Smooth muscle cell (in vitro differentiated cells): ENCODE measurements around the gene ZBTB45. TPM values are rescaled to one million over a fixed set of nuclear protein-coding genes. Genes with fewer than 3 reads are reported as not detected.

Source experiments
- DNase-seq: peaks from one replicate; lab custom pipeline; 2025; ENCODE audit not compliant: unreplicated experiment; lab: John Stamatoyannopoulos, UW
- H2AFZ ChIP-seq: fragments of 200-600 bp; sonication (generic); 2 replicates; pipeline ENCODE4 v1.6.0; 2016; ENCODE audit warnings: antibody characterized with exemption, low read depth, mild to moderate bottlenecking
- H3F3A ChIP-seq: fragments of 200-600 bp; sonication (generic); 2 replicates; pipeline ENCODE4 v1.6.0; 2017; ENCODE audit warnings: antibody characterized with exemption, low read depth
- H3K27ac ChIP-seq: fragments of 200-600 bp; sonication (generic); 2 replicates; pipeline ENCODE4 v1.5.1; 2016; ENCODE audit warnings: low read depth, mild to moderate bottlenecking
- H3K27me3 ChIP-seq: fragments of 200-600 bp; sonication (generic); 2 replicates; pipeline ENCODE4 v1.6.1; 2016; ENCODE audit warnings: low read depth, mild to moderate bottlenecking
- H3K36me3 ChIP-seq: fragments of 200-600 bp; sonication (generic); 2 replicates; pipeline ENCODE4 v1.5.1; 2016; ENCODE audit warnings: low read depth
- H3K4me1 ChIP-seq: fragments of 200-600 bp; sonication (generic); 2 replicates; pipeline ENCODE4 v1.5.1; 2016; ENCODE audit warnings: low read depth
- H3K4me2 ChIP-seq: fragments of 200-600 bp; sonication (generic); 2 replicates; pipeline ENCODE4 v1.6.0; 2016; ENCODE audit warnings: mild to moderate bottlenecking
- H3K4me3 ChIP-seq: fragments of 200-600 bp; sonication (generic); 2 replicates; pipeline ENCODE4 v1.5.1; 2016; ENCODE audit warnings: mild to moderate bottlenecking
- H3K79me2 ChIP-seq: fragments of 200-600 bp; sonication (generic); 2 replicates; pipeline ENCODE4 v1.6.0; 2016; ENCODE audit warnings: low read depth, mild to moderate bottlenecking
- H3K9ac ChIP-seq: fragments of 200-600 bp; sonication (generic); 2 replicates; pipeline ENCODE4 v1.6.0; 2016; ENCODE audit warnings: low read depth
- H3K9me3 ChIP-seq: fragments of 200-600 bp; sonication (generic); replicated peaks from 2 replicates; pipeline ENCODE4 v1.5.1; 2016; ENCODE audit warnings: low read depth
- H4K20me1 ChIP-seq: fragments of 200-600 bp; sonication (generic); 2 replicates; pipeline ENCODE4 v1.6.0; 2016; ENCODE audit warnings: low read depth
- CTCF ChIP-seq: fragments of 200-600 bp; sonication (generic); IDR thresholded peaks from 2 replicates; pipeline ENCODE4 v1.5.1; 2017; ENCODE audit warnings: borderline replicate concordance, mild to moderate bottlenecking, antibody characterized with exemption; ENCODE audit not compliant: insufficient read depth, poor library complexity, severe bottlenecking
- WGBS: methylation state at CpG from one replicate; pipeline ENCODE4 v1.1.7; 2016; ENCODE audit warnings: low lambda C conversion rate; 5-methylcytosine and 5-hydroxymethylcytosine counted together
- polyA plus RNA-seq: library from polyadenylated mRNA; unstranded; fragments of >200 nt; fragmentation: Nextera tagmentation; extraction: Ambion mirVana; gene quantifications from 2 replicates; pipeline ENCODE4 v1.2.1, GENCODE V29; 2016
- total RNA-seq: library from RNA; depleted of rRNA; stranded (reverse); fragments of >200 nt; gene quantifications from 2 replicates; pipeline ENCODE4 v1.2.3, GENCODE V29; 2014

Gene ZBTB45
- total and polyA plus RNA-seq, 2 experiments from 2014 or later = 8.7 to 23.7 TPM

GRCh38 chr19:58550362-58551122 lies 30.9 kb upstream of the ZBTB45 start:
- H3K4me3 ChIP-seq = no peak overlapping the region
- H3K79me2 ChIP-seq = peaks cover 59% of the 10 kb centered on the region

GRCh38 chr19:58549664-58550361 lies 30.2 kb upstream of the ZBTB45 start:
- no peak overlapping the region for H2AFZ ChIP-seq
- 96% methylated on average over 11 of the region's 11 CpGs for WGBS
- H3K4me3 ChIP-seq = no peak overlapping the region
- no peaks in the 10 kb centered on the region for H3K9me3 ChIP-seq
- DNase-seq = no peak
- no peak overlapping the region for H3K27ac ChIP-seq
- no peak overlapping the region for H3K9ac ChIP-seq
- H4K20me1 ChIP-seq = peaks cover 60% of the 10 kb centered on the region
- no peaks in the 10 kb centered on the region for H3K27me3 ChIP-seq
- no peaks in the 10 kb centered on the region for H3K36me3 ChIP-seq
- H3K4me1 ChIP-seq = peaks cover 21% of the 10 kb centered on the region
- TF ChIP-seq CTCF = no peak
- H3K79me2 ChIP-seq = peaks cover 65% of the 10 kb centered on the region
- peaks cover 24% of the 10 kb centered on the region for H3F3A ChIP-seq
- H3K4me2 ChIP-seq = no peak overlapping the region

More at GRCh38 chr19:58550362-58551122, 30.9 kb upstream of the ZBTB45 start:
- H3K4me2 ChIP-seq = no peak overlapping the region
- DNase-seq = no peak
- no peak overlapping the region for H3K9ac ChIP-seq
- peaks cover 24% of the 10 kb centered on the region for H3F3A ChIP-seq
- no peak overlapping the region for H2AFZ ChIP-seq
- no peak for TF ChIP-seq CTCF
- no peaks in the 10 kb centered on the region for H3K9me3 ChIP-seq
- H3K27ac ChIP-seq = no peak overlapping the region
- 98% methylated on average over 13 of the region's 13 CpGs for WGBS
- H3K36me3 ChIP-seq = no peaks in the 10 kb centered on the region
- peaks cover 20% of the 10 kb centered on the region for H3K4me1 ChIP-seq
- H3K27me3 ChIP-seq = no peaks in the 10 kb centered on the region
- H4K20me1 ChIP-seq = peaks cover 53% of the 10 kb centered on the region

- no peak overlapping the region for H2AFZ ChIP-seq
- no peaks in the 10 kb centered on the region for H3K9me3 ChIP-seq
- TF ChIP-seq CTCF = no peak
- H3K27me3 ChIP-seq = no peaks in the 10 kb centered on the region
- H3K4me1 ChIP-seq = peaks cover 21% of the 10 kb centered on the region
- 98% methylated on average over 20 of the region's 20 CpGs for WGBS
- H3K4me3 ChIP-seq = no peak overlapping the region
- no peak overlapping the region for H3K4me2 ChIP-seq
- peaks cover 64% of the 10 kb centered on the region for H3K79me2 ChIP-seq
- H3K36me3 ChIP-seq = no peaks in the 10 kb centered on the region
- peaks cover 62% of the 10 kb centered on the region for H4K20me1 ChIP-seq
- peaks cover 22% of the 10 kb centered on the region for H3F3A ChIP-seq
- DNase-seq = no peak
- H3K27ac ChIP-seq = no peak overlapping the region
- H3K9ac ChIP-seq = no peak overlapping the region
Measured at GRCh38 chr19:58548859-58549663, 29.5 kb upstream of the ZBTB45 start.
